HCT116 (cell line): ENCODE data around the gene CTSZ. TPM values are rescaled to one million over a fixed set of nuclear protein-coding genes. Genes with fewer than 3 reads are reported as not detected.
A peak's percentile ranks its signal among the peaks of the same experiment; 100 is the strongest.

Experiments
- ATAC-seq: fragments of 200-7000 bp; cut with Tn5 transposase; 2 replicates; pipeline ENCODE4 v1.9.1; 2020; ENCODE audit warnings: mild to moderate bottlenecking, moderate library complexity
- BruUV-seq: library from RNA; stranded (reverse); fragments of 400-500 nt; replicated peaks from 2 replicates; lab custom pipeline; 2021; lab: Mats Ljungman, UMichigan
- CTCF ChIA-PET: fragments of 300-600 bp; sonication (Branson Sonifier 250); formaldehyde crosslinking; loops from one replicate; lab custom pipeline; 2021; ENCODE audit warnings: antibody characterized with exemption; lab: Charles Lee
- POLR2A ChIA-PET: fragments of 300-600, 350-600 bp; sonication (Branson Sonifier 250); formaldehyde crosslinking; loops from one replicate; lab custom pipeline; 2021; ENCODE audit warnings: antibody characterized with exemption; lab: Charles Lee
- RAD21 ChIA-PET, 2 experiments: fragments of 300-600 bp; sonication (Branson Sonifier 250); formaldehyde crosslinking; loops; one replicate each; lab custom pipeline; 2023; ENCODE audit warnings: low total read pairs in 2 of 2; ENCODE audit not compliant: uncharacterized antibody in 2 of 2, unreplicated experiment in 2 of 2, low non-redundant PET in 1 of 2; lab: Charles Lee
- DNase-seq: peaks from one replicate; pipeline ENCODE4 v3.0.0-alpha.2; 2010; ENCODE audit warnings: low read depth, low spot score
- H2AFZ ChIP-seq: fragments of 200-600 bp; shearing (Covaris generic), sonication (generic); 2 replicates; pipeline ENCODE4 v1.6.1; 2017; ENCODE audit warnings: low read depth, mixed run types, mixed read lengths, antibody characterized with exemption, low read length; ENCODE audit not compliant: poor library complexity, severe bottlenecking
- H3K27ac ChIP-seq: 2 replicates; pipeline ENCODE4 v1.5.1; 2012; ENCODE audit warnings: low read depth, low read length
- H3K27me3 ChIP-seq: fragments of 200-600 bp; sonication (generic); 2 replicates; pipeline ENCODE4 v1.6.1; 2016; ENCODE audit warnings: mixed run types, low read length, mixed read lengths; ENCODE audit not compliant: insufficient read depth
- H3K36me3 ChIP-seq, 2 experiments: fragments of 200-500 bp in 1 of 2; fragments of 200-600 bp in 1 of 2; sonication (Bioruptor generic) in 1 of 2; sonication (generic) in 1 of 2; 2 replicates each; pipeline versions ENCODE4 v1.5.1 to v1.6.1; 2014 to 2016; ENCODE audit warnings: low read length in 2 of 2, inconsistent platforms in 1 of 2, mixed read lengths in 1 of 2, mixed run types in 1 of 2; ENCODE audit not compliant: insufficient read depth in 2 of 2, control insufficient read depth in 1 of 2
- H3K4me1 ChIP-seq, 2 experiments: fragments of 200-600 bp in 1 of 2; sonication (generic) in 1 of 2; 2 replicates each; pipeline versions ENCODE4 v1.5.1 to v1.6.1; 2012 to 2017; ENCODE audit warnings: low read length in 2 of 2, inconsistent platforms in 1 of 2, mild to moderate bottlenecking in 1 of 2, mixed read lengths in 1 of 2, mixed run types in 1 of 2, moderate library complexity in 1 of 2; ENCODE audit not compliant: insufficient read depth in 2 of 2, control insufficient read depth in 1 of 2
- H3K4me2 ChIP-seq: fragments of 200-600 bp; sonication (generic); 2 replicates; pipeline ENCODE4 v1.6.1; 2017; ENCODE audit warnings: mixed run types, low read length, mixed read lengths
- H3K4me3 ChIP-seq, 2 experiments: fragments of 200-600 bp in 1 of 2; sonication (generic) in 1 of 2; replicated peaks in 1 of 2; 2 replicates each; pipeline ENCODE4 v1.5.1; 2011 to 2016; ENCODE audit warnings: low read length in 2 of 2, control low read depth in 1 of 2, low read depth in 1 of 2, mild to moderate bottlenecking in 1 of 2, mixed read lengths in 1 of 2, mixed run types in 1 of 2
- H3K79me2 ChIP-seq: fragments of 200-600 bp; sonication (generic); 2 replicates; pipeline ENCODE4 v1.6.1; 2017; ENCODE audit warnings: mild to moderate bottlenecking, mixed run types, low read length, moderate library complexity, mixed read lengths; ENCODE audit not compliant: insufficient read depth
- H3K9ac ChIP-seq: fragments of 200-600 bp; sonication (generic); 2 replicates; pipeline ENCODE4 v1.6.1; 2016; ENCODE audit warnings: low read length, mixed read lengths
- H3K9me2 ChIP-seq: fragments of 200-600 bp; sonication (generic), shearing (Covaris generic); 2 replicates; pipeline ENCODE4 v1.6.1; 2017; ENCODE audit warnings: mixed run types, mild to moderate bottlenecking, moderate library complexity; ENCODE audit not compliant: insufficient read depth
- H3K9me3 ChIP-seq, 2 experiments: fragments of 200-500 bp in 1 of 2; fragments of 200-600 bp in 1 of 2; sonication (Bioruptor generic) in 1 of 2; sonication (generic) in 1 of 2; 2 replicates each; pipeline ENCODE4 v1.6.1; 2014 to 2017; ENCODE audit warnings: low read length in 2 of 2, mixed read lengths in 2 of 2, inconsistent platforms in 1 of 2, low read depth in 1 of 2, mild to moderate bottlenecking in 1 of 2, mixed run types in 1 of 2, moderate library complexity in 1 of 2; ENCODE audit not compliant: control insufficient read depth in 1 of 2, insufficient read depth in 1 of 2
- H4K20me1 ChIP-seq: fragments of 200-600 bp; sonication (generic), shearing (Covaris generic); 2 replicates; pipeline ENCODE4 v1.6.1; 2017; ENCODE audit warnings: mixed run types, mild to moderate bottlenecking, moderate library complexity; ENCODE audit not compliant: insufficient read depth
- CEBPB ChIP-seq: IDR thresholded peaks from 2 replicates; pipeline ENCODE4 v1.6.1; 2012; ENCODE audit warnings: low read depth
- EZH2 ChIP-seq: fragments of 200-600 bp; sonication (generic); IDR thresholded peaks from 2 replicates; pipeline ENCODE4 v1.6.1; 2017; ENCODE audit warnings: antibody characterized with exemption, mixed run types
- EZH2phosphoT487 ChIP-seq: fragments of 200-600 bp; IDR thresholded peaks from 2 replicates; pipeline ENCODE4 v1.6.1; 2018; ENCODE audit warnings: antibody characterized with exemption, borderline replicate concordance
- JUND ChIP-seq: IDR thresholded peaks from 2 replicates; pipeline ENCODE4 v1.6.1; 2012
- POLR2AphosphoS5 ChIP-seq: IDR thresholded peaks from 2 replicates; pipeline ENCODE4 v1.6.1; 2011; ENCODE audit warnings: mild to moderate bottlenecking, low read depth, low read length, moderate library complexity
- RAD21 ChIP-seq: IDR thresholded peaks from 2 replicates; pipeline ENCODE4 v1.6.1; 2012; ENCODE audit warnings: low read depth, mild to moderate bottlenecking
- SIN3A ChIP-seq: IDR thresholded peaks from 2 replicates; pipeline ENCODE4 v1.6.1; 2012; ENCODE audit warnings: low read depth
- SP1 ChIP-seq: IDR thresholded peaks from 2 replicates; pipeline ENCODE4 v1.6.1; 2012; ENCODE audit warnings: low read depth
- SRF ChIP-seq: IDR thresholded peaks from 2 replicates; pipeline ENCODE4 v1.6.1; 2012; ENCODE audit warnings: low read depth
- TCF7L2 ChIP-seq: IDR thresholded peaks from 2 replicates; pipeline ENCODE4 v1.7.0; 2011; ENCODE audit warnings: borderline replicate concordance, inconsistent platforms; ENCODE audit not compliant: insufficient read depth, insufficient read length; ENCODE audit errors: extremely low read depth
- ZFX ChIP-seq: fragments of 450-650 bp; IDR thresholded peaks from 2 replicates; pipeline ENCODE4 v1.6.1; 2017
- ZNF274 ChIP-seq: fragments of 200-500 bp; sonication (Bioruptor generic); IDR thresholded peaks from 2 replicates; pipeline ENCODE4 v1.6.1; 2014; ENCODE audit warnings: mild to moderate bottlenecking, low read depth, low read length, inconsistent platforms
- intact Hi-C: fragments of 100-400 bp; cut with micrococcal nuclease; formaldehyde crosslinking; loops from 2 replicates; pipeline ENCODE4 v1.10.0; 2022
- total RNA-seq: library from RNA; stranded (reverse); gene quantifications from one replicate; pipeline ENCODE4 v1.2.1, GENCODE V29; 2021; ENCODE audit not compliant: unreplicated experiment
- TF ChIP-seq, protein P1 (sequence below): IDR thresholded peaks from 2 replicates; pipeline ENCODE4 v1.6.1; 2012
- TF ChIP-seq, protein P2 (sequence below): IDR thresholded peaks from 2 replicates; pipeline ENCODE4 v1.6.1; 2011; ENCODE audit warnings: mild to moderate bottlenecking, low read length, moderate library complexity; ENCODE audit not compliant: insufficient replicate concordance; ENCODE audit errors: extremely low read depth
- TF ChIP-seq, protein P3 (sequence below): IDR thresholded peaks from 2 replicates; pipeline ENCODE4 v1.6.1; 2012
- TF ChIP-seq, protein P4 (sequence below), 3 experiments: fragments of 200-600 bp in 1 of 3; sonication (generic) in 1 of 3; IDR thresholded peaks in 2 of 3; conservative IDR thresholded peaks in 1 of 3; 2 replicates each; pipeline ENCODE4 v1.5.1; 2012 to 2017; ENCODE audit warnings: low read depth in 2 of 3, low read length in 2 of 3, antibody characterized with exemption in 1 of 3, borderline replicate concordance in 1 of 3, control low read depth in 1 of 3, mild to moderate bottlenecking in 1 of 3, mixed read lengths in 1 of 3, mixed run types in 1 of 3, moderate library complexity in 1 of 3; ENCODE audit not compliant: insufficient read depth in 1 of 3

The CTSZ gene
- total RNA-seq, 1 experiment from 2014 or later: 100 TPM

DNA sequence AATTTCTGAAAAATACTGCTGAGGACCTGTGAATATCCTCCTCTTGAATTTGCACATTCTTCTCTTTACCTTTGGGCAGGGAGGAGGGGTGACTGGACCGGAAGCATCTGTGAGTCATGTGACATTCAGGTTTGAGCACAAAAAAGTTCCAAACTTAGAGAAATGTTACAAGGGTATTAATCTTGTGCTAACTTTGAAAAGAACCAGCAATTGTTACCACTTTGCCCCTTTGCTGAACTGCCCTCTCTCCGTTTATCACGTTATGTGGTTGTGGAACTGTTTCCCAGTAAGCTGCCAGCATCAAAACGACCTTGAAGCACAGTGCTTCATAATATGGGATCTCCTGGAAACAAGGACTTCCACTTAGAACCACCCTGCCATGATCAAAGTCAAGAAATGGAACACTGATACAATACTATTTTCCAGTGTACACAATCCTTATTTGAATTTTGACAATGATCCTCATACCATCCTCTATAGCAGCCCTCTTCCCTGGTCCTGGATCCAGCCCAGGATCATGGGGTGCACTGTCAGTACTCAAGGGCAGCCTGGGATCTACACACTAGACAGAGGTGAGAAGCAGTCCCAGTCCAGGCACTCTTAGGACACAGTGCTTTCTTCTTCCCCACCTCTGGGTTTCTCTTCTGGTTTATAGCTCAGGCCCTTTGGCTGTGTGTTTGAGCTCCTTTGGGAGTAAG is 9.9 kb upstream of the CTSZ start:
- ChIA-PET CTCF (no interaction called here), POLR2A (no interaction called here), RAD21 (interaction anchor here in 1 of 2 experiments (0.6 kb wide), 1 partner anchor 16 kb away, joined by 4 read pairs; no protein-coding TSS in a partner anchor)
- peak overlapping the region; percentile 13; the same call in 1 of the 2 replicates for H3K4me2 ChIP-seq
- H3K9me2 ChIP-seq: no peaks in the 10 kb centered on the region
- peaks cover 0 to 5% of the 10 kb centered on the region in 2 experiments; a peak in 2 of 4 replicates for H3K4me1 ChIP-seq
- H3K27ac ChIP-seq: no peak overlapping the region
- no peak overlapping the region for H3K4me3 ChIP-seq
- no TSS peak for BruUV-seq
- H2AFZ ChIP-seq: no peak overlapping the region
- H3K9ac ChIP-seq: no peak overlapping the region
- H3K27me3 ChIP-seq: no peaks in the 10 kb centered on the region
- intact Hi-C loops: no loop called here
- H3K79me2 ChIP-seq: no peaks in the 10 kb centered on the region
- no peaks in the 10 kb centered on the region for H3K9me3 ChIP-seq
- no peaks in the 10 kb centered on the region for H3K36me3 ChIP-seq
- ATAC-seq (peak; percentile 39; the same call in 1 of the 2 replicates), DNase-seq (no peak)
- no peaks in the 10 kb centered on the region for H4K20me1 ChIP-seq
- TF ChIP-seq SRF (no peak), JUND (no peak), SIN3A (no peak), ZFX (no peak), EZH2 (no peak), EZH2phosphoT487 (no peak), POLR2AphosphoS5 (no peak), RAD21 (no peak), CEBPB (no peak), ZNF274 (no peak), SP1 (no peak), TCF7L2 (no peak)
- TF ChIP-seq, protein P1, sequence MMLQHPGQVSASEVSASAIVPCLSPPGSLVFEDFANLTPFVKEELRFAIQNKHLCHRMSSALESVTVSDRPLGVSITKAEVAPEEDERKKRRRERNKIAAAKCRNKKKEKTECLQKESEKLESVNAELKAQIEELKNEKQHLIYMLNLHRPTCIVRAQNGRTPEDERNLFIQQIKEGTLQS: no peak
- TF ChIP-seq, protein P2, sequence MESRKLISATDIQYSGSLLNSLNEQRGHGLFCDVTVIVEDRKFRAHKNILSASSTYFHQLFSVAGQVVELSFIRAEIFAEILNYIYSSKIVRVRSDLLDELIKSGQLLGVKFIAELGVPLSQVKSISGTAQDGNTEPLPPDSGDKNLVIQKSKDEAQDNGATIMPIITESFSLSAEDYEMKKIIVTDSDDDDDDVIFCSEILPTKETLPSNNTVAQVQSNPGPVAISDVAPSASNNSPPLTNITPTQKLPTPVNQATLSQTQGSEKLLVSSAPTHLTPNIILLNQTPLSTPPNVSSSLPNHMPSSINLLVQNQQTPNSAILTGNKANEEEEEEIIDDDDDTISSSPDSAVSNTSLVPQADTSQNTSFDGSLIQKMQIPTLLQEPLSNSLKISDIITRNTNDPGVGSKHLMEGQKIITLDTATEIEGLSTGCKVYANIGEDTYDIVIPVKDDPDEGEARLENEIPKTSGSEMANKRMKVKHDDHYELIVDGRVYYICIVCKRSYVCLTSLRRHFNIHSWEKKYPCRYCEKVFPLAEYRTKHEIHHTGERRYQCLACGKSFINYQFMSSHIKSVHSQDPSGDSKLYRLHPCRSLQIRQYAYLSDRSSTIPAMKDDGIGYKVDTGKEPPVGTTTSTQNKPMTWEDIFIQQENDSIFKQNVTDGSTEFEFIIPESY: no peak
- TF ChIP-seq, protein P3, sequence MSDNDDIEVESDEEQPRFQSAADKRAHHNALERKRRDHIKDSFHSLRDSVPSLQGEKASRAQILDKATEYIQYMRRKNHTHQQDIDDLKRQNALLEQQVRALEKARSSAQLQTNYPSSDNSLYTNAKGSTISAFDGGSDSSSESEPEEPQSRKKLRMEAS: no peak
- TF ChIP-seq, protein P4, sequence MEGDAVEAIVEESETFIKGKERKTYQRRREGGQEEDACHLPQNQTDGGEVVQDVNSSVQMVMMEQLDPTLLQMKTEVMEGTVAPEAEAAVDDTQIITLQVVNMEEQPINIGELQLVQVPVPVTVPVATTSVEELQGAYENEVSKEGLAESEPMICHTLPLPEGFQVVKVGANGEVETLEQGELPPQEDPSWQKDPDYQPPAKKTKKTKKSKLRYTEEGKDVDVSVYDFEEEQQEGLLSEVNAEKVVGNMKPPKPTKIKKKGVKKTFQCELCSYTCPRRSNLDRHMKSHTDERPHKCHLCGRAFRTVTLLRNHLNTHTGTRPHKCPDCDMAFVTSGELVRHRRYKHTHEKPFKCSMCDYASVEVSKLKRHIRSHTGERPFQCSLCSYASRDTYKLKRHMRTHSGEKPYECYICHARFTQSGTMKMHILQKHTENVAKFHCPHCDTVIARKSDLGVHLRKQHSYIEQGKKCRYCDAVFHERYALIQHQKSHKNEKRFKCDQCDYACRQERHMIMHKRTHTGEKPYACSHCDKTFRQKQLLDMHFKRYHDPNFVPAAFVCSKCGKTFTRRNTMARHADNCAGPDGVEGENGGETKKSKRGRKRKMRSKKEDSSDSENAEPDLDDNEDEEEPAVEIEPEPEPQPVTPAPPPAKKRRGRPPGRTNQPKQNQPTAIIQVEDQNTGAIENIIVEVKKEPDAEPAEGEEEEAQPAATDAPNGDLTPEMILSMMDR (IDR thresholded peaks at IDR 0.05 in 2 of 3, conservative IDR thresholded peaks at IDR 0.05 in 1 of 3; ENCODE audit: borderline replicate concordance in 1 of 3, insufficient read depth in 1 of 3, low read depth in 2 of 3, low read length in 2 of 3): no peak
